A673 (cell line): ENCODE results near the gene PTPN23.

Experiments used
- CTCF ChIP-seq: fragments of 300-800, 200-600 bp; sonication (generic); conservative IDR thresholded peaks from 2 replicates; pipeline ENCODE4 v1.5.1; 2017; ENCODE audit warnings: low read depth, mild to moderate bottlenecking, antibody characterized with exemption, low read length, moderate library complexity, mixed read lengths
- EZH2 ChIP-seq: fragments of 200-600 bp; sonication (generic); IDR thresholded peaks from 2 replicates; pipeline ENCODE4 v1.6.1; 2017; ENCODE audit warnings: borderline replicate concordance, low read depth, mild to moderate bottlenecking, mixed read lengths, antibody characterized with exemption, low read length; ENCODE audit not compliant: poor library complexity, severe bottlenecking

DNA sequence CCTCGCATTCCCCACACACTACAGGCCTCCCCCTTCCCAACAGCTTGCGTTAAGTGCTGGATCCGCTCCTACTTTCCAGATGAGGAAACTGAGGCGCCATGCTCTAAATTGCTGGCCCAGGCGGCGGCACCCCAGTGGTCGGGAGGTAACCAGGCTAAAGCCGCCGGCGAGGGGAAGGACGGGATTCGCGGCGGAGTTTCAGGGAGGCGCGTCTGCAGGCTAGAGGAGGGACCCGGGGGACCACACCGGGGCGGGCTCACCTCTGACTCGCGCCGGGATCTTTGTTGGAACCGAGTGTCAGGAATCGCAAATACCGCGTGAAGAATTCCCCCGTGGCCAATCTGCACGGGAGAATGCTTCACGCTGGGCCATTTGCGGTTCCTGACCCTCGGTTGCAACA lies 24.6 kb upstream of the PTPN23 start:
- TF ChIP-seq EZH2 (no peak), CTCF (no peak)
